DMS79 treated with DMSO at 0.1 percent for 48 hours (cell line): ENCODE measurements around the gene STAT4.

Source experiments
- DNase-seq: peaks from one replicate; lab custom pipeline; 2025; lab: John Stamatoyannopoulos, UW

The STAT4 gene

GRCh38 chr2:191082321-191082720 is 68.5 kb downstream of the STAT4 start:
- no peak for DNase-seq

- no peak for DNase-seq
Measured at GRCh38 chr2:191081411-191082155, 69.2 kb downstream of the STAT4 start.

- no peak for DNase-seq
Measured at GRCh38 chr2:191078165-191078867, 72.5 kb downstream of the STAT4 start.

GRCh38 chr2:191070276-191070675 is 80.5 kb downstream of the STAT4 start:
- no peak for DNase-seq

- DNase-seq: no peak
Measured at GRCh38 chr2:191069606-191070005, 81.2 kb downstream of the STAT4 start.

- DNase-seq: no peak
Measured at GRCh38 chr2:191066919-191067233, 83.9 kb downstream of the STAT4 start.

- DNase-seq: no peak
Measured at GRCh38 chr2:191066197-191066918, 84.4 kb downstream of the STAT4 start.

GRCh38 chr2:191065785-191066184 is 85.0 kb downstream of the STAT4 start:
- no peak for DNase-seq

- DNase-seq: no peak
Measured at GRCh38 chr2:191064590-191064989, 86.2 kb downstream of the STAT4 start.

- DNase-seq: no peak
Measured at GRCh38 chr2:191063584-191063983, 87.2 kb downstream of the STAT4 start.

- DNase-seq: no peak
Measured at GRCh38 chr2:191061381-191061980, 89.3 kb downstream of the STAT4 start.

GRCh38 chr2:191059308-191059707 is 91.5 kb downstream of the STAT4 start:
- DNase-seq: no peak

GRCh38 chr2:191056228-191056627 is 94.6 kb downstream of the STAT4 start:
- no peak for DNase-seq

GRCh38 chr2:191053256-191053655 is 97.5 kb downstream of the STAT4 start:
- DNase-seq: no peak

- peak; percentile 64 for DNase-seq
Measured at GRCh38 chr2:191051825-191052778, 98.7 kb downstream of the STAT4 start.

GRCh38 chr2:191051177-191051576 is 99.6 kb downstream of the STAT4 start:
- DNase-seq: no peak

- DNase-seq: no peak
Measured at GRCh38 chr2:191050640-191050987, 100.2 kb downstream of the STAT4 start.

- DNase-seq: no peak
Measured at GRCh38 chr2:191049728-191050639, 100.8 kb downstream of the STAT4 start.

- no peak for DNase-seq
Measured at GRCh38 chr2:191048073-191048472, 102.7 kb downstream of the STAT4 start.

GRCh38 chr2:191045141-191045540 is 105.7 kb downstream of the STAT4 start:
- no peak for DNase-seq

GRCh38 chr2:191043438-191043837 is 107.4 kb downstream of the STAT4 start:
- no peak for DNase-seq
